GM18861 (cell line): ENCODE data around the gene AJUBA.
A peak's percentile ranks its signal among the peaks of the same experiment; 100 is the strongest.
"Not testable (repeated sequence)": the region's sequence is repeated elsewhere in the genome, so short reads cannot be mapped to it uniquely, and the experiment has no call there.

ENCODE experiments used
- ATAC-seq: cut with Tn5 transposase; IDR thresholded peaks from one replicate; pipeline ENCODE4 v1.9.1; 2021; ENCODE audit not compliant: unreplicated experiment

Gene AJUBA

DNA sequence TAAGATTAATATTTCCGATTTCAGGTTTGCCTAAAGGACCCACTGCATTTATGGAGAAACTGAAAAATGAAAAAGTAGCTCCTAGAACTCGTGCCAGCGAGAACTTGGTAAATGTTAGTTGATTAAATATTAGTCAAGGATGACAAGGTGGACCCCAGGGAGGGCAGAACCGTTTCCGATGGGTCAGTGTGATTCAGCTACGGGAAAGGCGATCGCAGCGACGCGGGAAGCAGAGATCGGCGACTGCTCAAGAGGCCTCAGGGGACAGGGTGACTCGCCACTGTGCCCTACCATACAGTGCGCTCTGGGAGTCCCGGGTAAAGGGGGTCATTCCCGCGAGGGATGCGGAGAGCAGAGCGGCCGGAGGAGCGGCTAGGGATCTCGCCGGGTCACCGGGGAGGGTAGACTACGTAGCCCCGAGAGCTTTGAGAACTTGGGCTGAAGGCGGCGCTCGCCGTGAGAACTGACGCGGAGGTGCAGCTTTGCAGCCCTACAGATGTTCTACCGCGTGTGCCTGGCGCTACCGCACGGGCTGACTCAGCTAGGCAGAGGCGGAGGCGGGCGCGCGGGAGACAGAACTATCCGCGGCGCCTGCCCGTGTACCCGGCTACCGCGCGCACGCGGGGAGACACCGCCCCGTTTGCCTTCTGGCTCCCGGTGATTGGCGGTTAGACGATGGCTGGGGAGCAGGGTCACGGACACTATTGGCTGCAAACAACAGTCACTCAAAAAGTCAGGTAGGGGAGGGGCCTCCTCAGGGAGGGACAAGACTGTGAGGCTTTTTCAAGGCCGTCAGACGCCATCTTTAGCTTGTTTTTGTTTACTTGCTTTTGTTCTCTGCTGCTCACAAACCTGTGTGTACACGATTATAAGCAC, 24.4 kb upstream of the AJUBA start:
- ATAC-seq = peak; percentile 87

DNA sequence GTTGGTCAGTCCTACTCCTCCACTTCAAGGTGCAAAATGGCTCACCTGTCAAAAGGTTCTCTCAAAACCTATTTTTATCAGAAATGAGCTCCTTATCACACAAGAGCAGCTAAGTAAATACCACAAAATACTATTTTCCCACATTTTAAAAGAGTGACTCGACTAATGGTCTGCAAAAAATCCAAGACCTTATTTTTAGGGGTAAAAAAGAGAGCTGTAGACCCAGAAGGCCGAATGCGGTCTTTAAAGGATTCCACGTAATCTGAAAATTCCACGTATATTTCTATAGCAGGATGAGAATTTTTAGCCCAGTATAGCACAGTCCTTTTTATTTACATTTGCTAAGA, 23.8 kb upstream of the AJUBA start:
- ATAC-seq = no peak

DNA sequence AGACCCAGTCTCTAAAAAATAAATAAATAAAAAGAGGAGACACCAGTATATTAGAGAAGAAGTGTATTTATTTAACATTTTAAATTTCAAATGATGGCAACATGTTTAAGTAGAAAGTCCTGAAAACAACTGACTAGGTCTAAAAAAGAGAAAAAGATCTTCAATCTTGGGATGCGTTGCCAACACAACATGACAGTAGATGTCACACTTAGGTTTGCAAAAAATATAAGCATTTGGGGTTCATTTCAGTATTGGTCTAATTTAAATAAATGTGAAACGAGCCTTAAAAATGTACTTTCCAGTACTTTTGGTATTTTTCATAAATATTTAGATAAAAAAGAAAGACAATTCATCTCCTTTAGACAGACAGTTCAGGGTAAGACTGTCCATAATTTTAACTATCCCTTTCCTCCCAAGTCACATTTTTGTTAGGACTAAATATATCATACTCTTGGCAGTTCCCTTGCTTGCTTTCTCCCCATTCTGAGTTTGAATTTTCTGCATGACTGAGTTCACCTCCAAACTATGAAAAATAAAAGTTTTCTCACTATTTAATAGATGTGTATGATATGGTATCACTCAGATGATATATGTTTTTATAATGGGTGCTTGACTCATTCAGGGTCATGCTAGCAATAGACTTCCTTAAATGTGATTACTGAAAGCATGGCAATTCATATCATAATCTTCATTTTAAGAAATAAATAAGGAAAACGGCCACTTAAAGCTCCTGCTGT, 23.3 kb upstream of the AJUBA start:
- ATAC-seq = no peak

DNA sequence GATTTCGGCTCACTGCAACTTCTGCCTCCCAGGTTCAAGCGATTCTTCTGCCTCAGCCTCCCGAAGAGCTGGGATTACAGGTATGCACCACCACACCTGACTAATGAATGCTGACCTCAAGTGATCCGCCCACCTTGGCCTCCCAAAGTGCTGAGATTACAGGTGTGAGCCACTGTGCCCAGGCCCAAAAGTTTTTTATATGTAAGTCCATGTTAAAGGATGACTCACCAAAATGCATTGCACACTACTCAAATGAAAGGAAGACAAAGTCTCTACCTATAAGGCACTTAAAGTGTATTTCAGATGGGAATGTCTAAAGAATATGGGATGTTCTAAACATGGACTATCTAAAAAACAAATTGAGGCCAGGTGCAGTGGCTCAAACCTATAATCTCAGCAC, 21.9 kb upstream of the AJUBA start:
- not testable (repeated sequence) for ATAC-seq

DNA sequence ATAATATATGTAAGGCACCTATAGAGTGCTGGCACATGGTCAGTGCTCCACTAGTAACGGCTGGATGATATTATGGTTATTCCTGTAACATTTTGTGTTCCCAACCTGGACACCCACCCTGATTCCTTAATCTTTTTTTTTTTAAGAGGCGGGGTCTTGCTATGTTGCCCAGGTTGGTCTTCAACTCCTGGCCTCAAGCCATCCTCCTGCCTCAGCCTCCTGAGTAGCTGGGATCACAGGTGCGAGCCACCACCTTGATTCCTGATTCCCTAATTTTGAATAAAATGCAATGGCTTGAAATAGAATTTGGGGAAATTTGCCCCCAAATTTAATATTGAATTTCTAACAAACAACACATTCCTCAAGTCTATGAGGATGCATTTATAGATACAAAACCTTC, 20.2 kb upstream of the AJUBA start:
- no peak for ATAC-seq

DNA sequence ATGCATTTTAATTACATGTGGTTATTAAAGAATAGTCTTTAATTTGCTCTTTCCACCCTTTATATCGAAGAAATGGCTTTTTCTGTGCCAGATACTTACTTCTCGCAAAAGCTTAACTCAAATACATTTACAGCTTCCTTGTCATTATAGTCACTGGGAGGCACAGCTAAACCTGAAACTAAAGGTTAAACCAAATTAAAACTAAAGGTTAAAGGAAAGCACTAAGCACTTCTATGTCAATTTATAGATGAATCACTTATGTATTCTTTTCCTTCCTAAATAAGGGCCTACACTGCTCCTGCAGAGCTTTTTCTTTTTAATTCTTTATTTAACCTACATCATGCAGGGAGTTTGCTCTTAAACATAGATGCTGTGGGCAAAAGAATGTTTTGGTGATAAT, 18.5 kb upstream of the AJUBA start:
- ATAC-seq = no peak

DNA sequence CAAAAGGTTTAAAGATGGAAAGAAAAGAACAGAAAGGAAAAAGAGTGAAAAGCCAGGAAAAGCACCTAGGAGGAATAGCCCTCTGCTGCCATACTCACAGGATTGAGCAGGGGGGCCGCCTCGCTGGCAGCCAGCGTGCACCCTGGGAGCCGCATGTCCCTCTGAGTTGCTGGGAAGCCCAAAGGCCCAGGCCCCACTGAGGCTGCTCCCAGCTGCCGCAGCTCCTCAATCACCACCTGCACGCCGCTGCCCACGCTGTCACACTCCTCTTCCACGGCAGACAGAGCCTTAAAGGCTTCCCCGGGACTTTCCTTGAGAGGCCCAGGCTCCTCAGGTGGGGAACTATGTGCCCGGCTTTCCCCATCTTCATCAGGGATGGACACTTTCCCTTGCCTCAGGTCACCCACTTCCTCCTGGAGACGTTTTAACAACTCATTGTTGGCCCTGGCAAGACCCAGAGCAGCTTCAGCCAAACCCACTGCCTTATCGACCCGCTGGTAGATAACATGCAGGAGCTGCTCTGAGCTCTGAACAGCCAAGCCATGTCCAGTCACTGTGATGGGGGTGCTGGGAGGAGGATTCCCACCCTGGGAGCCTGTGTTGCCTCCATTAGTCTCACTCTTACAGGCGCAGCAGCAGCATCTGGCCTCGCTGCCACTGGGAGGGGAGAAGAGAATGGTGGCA, 16.1 kb upstream of the AJUBA start:
- no peak for ATAC-seq

DNA sequence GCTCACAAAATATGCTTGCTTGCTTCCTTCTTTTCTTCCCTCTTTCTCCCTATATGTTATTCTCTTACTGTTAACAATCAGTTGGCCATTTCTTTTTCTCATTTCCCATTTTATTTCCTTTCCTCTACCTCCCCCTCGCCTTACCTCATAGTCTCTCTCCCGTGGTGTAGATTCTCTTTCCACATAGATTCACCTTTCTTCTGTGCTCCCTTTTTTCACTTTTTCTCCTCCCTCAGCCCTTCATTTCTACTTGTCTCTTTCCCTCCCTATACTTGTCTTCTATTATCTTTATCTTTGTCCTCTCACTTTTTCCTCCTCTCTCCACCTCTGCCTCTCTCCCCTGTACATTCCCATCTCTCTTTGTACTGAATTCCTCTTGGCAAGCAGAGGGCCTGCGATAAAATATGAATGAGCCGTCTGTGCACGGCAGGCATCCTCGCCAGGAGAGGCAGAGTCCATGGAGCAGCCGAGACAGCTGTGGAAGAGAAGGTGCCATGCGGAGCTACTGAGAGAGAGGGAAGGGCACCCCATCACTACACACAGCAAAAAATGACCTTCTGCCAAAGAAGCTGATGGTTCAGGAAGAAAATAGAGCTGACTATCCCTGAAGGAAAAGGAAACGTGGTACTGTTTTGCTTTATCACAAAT, 15.4 kb upstream of the AJUBA start:
- no peak for ATAC-seq

DNA sequence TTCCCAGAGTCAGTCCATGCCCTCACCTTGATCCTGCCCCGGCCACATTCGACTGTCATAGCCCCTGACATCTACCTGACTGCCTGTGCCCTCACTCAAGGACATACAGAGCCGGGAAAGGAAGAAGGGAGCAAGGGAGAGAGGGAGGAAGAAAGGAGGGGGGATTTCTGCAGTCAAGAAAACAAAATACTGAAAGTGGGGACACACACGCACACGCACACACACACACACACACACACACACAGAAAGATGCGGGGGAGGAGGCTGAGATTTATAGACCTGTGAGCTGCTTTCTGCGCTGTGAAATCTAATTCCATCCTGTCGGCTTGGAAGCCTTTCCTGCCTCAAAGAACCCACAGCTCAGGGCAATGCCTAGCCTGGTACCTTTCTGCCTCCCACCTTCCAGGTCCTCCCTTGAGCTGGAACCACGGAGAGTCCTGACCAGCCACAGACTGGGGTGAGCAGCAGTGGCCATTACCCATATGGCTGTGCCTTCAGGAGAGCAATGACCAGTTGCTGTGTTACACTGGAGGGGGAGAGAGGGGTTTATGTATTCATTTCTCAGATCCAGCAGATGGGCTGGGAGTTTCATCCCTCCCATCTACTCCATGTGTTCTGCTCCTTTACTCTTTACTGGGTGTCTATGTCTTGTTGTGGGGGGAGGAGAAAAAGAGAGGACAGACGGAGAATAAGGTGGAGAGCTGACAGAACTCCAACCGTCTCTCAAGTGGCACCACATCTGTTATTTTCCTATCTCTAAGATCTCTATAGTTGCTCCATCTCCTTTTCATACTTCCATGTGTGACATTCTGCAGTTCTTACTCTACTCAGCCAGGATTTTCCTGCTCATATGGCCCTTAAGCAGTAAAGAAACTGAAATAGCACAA, 14.7 kb upstream of the AJUBA start:
- ATAC-seq = no peak

DNA sequence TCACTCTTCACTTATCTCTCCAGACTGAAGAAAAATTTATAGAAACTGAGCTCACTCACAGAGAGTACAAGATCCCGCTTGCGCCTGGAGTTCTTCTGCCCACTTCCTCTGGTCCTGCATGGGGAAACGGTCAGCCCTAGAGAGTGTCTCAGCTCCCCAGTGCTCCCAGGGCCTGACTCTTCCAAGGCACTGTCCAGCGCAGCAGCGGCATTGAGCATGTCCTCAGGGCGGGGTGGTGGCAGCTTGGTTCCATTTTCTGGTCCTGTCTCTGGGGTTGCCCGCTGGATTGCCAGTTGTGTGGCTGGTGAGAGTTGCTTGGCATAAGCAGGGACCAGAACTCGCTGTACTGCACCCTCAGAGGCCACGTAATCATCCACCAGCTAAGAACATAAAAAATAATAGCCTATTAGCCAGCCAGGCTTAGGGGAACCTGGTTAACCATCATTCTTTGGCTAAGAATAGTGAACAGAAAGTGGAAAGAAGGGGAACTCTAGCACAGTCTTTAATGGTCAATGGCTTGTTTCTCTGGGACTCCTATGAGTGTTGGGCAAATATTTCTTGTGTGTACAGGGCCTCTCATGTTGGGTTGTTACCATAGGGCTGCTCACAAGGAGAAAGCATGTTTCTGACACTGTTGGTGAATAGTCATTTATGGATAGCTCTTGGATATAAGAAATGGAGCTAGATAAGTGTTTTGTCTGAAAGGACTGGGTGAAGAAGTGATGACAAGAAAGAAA, 13.7 kb upstream of the AJUBA start:
- no peak for ATAC-seq

DNA sequence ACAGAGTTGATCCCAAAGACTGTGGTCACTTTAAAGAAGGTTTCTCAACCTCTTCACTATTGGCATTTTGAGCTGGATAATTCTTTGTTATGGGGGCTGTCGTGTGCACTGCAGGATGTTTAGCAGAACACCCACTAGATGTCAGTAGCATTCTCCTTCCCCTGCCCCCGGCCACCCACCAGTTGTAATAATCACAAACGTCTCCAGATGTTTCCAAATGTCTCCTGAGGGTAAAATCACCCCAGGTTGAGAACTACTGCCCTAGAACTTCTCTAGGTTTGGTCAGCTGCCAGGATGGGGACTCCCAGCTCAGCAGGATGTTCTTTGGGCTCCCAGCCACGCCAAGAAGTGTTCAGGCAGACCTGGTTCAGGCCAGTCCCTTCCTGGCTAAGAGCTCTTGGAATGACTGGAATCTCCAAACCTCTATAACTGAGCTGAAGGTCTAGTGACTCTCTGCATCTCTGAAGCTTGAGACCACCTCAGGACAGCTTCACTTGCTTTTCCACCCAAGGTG, 12.5 kb upstream of the AJUBA start:
- no peak for ATAC-seq

DNA sequence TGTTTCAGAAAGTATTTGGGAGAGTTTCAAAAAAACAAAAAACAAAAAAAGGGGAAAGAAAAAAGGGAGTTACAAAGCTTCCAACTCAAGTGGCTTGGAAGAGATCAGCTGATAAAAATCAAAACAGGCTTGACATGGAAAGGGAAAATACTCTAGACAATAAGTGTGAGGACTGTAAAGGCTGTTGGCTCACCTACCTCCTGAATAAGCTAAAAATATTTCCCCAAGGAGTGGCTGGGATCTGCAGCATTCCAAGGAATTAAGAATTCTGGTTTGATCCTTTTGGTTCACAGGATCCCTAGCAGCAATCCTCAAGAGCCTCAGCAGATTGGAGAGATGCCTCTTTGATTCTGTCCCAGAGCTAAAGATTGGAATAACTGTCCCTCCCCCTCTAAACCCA, 11.2 kb upstream of the AJUBA start:
- no peak for ATAC-seq

DNA sequence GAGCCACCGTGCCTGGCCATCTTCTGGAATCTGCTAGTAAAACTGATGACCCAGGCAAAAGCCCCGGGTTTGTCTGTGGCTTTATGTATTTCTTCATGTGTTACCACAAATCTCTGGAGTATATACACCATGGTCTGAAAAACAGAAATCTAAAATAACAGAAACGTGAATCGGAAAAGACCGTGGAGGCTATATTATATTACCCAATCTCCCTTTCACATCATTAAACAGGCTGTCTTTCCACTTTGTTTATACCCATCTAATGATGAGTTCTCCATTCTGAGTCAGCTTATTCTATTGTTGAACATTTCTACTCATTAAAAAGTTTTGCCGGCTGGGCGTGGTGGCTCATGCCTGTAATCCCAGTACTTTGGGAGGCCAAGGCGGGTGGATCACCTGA, 9.5 kb upstream of the AJUBA start:
- ATAC-seq = no peak

DNA sequence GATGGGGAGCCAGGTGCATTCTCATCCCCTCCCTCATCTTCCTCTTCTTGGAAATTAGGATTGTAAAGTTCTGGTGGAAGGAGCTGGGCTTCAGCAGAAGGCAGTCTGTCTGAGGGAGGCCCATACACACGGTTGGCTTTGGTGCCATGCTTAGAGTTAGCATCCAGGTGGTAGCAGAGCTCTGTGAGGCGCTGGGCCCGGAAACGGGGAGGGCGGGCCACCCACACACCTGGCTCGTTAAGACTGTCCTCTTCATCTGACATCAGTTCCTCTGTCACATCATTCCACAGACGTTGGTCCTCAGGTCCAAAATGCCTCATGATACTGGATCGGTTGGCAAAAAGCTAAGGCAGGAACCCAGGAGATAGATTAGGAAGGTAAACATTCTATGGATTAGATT, 4.9 kb upstream of the AJUBA start:
- ATAC-seq = no peak

DNA sequence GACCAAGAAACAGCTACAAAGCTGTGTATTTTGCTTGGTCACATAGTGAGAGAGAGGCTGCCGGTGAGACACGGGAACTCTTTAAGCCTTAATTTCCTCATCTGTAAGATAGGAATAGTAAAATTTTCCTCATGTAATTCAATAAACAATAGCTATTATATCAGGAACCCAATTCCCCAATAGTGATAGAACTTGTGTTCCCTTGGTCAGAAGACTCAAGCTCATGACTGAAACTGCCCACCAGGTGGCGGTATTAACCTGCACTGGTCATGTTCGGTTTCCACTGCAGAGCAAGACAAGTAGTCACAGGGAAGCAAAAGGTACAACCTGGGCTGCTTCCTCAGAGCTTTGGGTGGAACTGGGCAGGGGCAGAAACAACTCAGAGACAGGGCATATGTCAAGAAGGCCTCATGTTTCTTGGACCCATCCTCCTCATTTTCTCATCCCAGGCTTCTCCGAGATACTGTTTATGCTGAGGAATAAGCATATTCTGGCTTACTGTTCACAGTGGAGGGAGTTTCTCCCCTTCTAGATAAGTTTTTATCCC, 4.2 kb upstream of the AJUBA start:
- ATAC-seq = no peak

DNA sequence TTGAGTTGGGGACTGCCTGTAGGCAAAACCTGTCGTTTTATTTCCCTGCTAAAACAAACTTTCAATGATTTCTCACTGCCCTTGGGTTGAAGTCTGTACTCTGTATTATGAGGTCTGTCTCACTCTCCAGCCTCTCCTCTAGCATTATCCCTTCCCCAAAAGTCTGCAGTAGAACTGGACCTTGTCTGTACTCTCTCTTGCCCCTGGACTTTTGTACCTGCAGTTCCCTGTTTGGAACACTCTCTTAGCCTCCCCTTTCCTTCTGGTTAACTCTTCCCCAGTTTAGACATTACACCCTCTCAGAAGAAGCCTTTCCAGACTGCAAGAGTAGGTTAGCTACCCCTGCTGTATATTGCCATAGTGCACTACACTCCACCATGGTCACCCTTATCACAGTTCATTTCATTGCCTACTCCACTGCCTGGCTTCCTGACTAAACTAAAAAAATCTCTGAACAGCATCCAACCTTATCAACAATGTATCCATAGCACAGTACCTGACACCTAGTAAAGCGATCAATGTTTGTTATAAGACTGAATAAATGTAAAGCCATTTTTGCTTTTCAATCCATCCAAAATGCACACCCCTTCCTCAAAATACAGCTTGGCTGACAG, 3.6 kb upstream of the AJUBA start:
- no peak for ATAC-seq

DNA sequence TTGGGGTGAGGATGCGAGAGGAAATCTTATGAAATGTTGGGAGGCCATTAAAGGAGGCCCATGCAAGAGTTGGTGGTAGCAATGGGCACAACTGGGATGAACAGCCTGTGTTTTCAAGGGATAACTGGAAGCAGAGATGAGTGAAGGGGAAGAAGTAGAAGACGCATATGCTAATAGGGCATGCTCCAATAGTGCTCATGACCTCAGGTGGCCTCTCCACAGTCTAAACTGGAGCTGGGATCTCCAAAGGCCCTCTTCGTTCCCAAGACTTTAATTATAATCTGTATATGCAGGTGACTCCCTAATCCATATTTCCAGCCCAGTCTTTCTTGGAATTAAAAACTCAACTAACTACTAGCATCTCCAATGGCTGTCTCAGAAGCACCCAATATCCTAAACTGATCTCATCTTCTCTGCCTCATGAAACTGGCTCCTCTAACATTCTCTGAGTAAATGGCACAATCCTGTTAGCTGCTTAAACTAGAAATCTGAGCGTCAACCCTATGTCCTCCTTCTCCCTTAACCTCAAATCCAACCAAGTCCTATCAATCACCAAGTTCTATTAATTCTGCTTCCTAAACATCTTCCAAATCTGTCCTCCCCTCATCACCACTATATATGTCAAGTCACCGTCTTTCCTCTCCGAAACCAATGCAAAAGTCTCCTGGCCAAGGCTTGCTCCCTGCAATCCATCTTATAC, 2.8 kb upstream of the AJUBA start:
- no peak for ATAC-seq

DNA sequence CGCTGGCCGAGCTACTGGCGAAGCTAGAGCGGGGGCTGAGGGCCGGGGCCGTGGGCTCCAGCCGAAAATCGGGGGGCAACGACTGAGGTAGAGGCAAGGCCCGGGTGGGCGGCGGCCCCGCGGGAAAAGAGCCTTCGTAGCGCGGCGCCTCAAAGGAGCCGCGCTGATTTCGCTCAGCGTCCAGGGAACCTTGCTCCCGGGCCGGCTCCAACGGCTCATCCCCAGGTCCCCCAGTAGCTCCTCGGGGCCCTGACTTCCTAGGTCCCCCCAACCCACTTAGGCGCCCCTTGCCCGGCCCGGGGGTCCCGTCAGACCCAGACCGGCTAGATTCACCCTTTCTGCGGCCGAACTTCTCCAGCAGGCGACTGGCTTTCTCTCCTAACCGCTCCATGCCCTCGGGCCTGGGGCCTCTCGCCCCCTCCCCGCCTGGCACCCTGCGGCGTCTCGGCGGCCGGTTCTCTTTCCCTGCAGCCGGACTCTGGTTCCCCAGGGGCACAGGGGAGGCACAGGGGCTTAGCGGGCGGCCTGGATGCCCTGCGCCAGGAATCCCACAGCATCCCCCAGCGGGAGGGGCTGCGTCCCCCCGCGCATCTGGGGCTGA, 375 bp downstream of the AJUBA start:
- ATAC-seq = no peak
